ENCODE data around the gene ARHGAP29. TPM values are rescaled to one million over a fixed set of nuclear protein-coding genes. Genes with fewer than 3 reads are reported as not detected.

Gene ARHGAP29
- total RNA-seq, 1 donor from 2014 or later = 2.4 TPM

DNA sequence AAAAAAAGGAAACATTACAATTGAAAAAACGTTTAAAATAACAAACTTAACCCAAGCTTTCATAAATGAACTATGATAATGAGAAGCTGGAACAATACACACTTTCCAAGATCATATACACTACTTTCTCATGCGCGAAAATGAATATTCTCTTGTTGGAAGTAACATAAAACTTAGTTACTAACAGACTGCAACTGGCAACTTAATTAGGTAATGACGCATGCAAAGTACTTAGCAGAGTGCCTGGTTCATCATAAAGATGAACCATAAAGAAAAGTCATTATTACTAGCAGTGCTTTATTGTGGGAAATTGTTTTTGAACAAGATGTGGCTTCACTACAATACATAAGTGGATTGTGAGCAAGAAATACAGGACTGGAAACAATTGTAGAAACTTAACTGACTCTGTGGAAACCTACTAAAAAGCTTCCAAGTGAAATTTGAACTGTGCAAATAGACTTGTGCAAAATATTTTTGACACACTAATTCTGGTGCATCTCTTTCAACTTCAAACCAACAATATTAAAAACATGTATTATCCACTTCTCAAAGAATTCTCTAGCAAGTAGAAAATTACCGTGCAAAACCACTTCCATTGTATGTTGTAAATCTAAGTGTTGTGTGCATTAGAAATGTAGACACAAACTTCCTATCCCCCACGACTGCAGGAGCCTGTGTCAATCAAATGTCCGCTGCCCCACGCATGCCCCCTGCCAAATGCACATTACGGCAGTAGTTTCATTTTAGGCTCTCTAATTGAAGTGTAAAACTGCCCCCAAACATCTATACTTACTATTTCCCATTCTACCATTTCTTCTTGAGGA, 2.0 kb downstream of the ARHGAP29 start:
- no peak for ATAC-seq

DNA sequence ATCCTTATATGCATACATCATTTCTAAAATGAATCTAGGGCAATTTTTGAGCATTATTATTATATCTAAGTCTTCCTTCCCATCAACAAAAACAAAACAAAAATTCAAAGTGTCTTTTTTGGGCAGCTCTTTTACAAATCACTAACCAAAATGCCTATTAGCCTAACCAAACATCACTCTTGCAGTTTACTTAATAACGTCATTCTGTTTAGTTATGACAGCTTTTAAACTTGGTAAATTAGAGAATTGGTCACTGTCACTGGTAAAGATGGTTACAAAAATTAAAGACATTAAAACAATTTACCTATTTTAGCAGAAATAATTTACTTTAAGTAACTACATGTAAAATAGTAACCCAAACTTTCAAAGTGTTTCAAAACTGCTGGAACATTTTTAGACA, 2.8 kb downstream of the ARHGAP29 start:
- no peak for ATAC-seq

- no peak for ATAC-seq
Observed at GRCh38 chr1:94231746-94232145, 5.6 kb downstream of the ARHGAP29 start.

DNA sequence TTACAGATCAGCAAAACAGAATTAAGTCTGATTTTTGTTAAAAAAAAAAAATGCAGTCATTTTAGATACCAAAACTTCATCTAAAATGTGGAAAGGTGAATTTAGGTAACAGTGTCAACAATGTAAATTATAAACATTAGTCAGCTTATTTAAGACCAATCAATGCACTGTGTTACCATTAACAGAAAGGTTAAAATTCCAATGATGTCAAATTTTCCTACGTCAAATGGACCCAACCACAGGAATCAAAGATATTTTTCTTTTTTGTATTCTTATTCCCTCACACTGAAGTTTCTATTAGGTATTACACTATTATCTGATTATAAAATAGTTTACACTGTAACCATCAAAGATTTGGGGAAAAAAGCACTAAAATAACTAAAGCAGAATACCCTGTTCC, 6.5 kb downstream of the ARHGAP29 start:
- ATAC-seq = no peak

GRCh38 chr1:94228640-94229375, 8.6 kb downstream of the ARHGAP29 start:
- ATAC-seq = no peak

DNA sequence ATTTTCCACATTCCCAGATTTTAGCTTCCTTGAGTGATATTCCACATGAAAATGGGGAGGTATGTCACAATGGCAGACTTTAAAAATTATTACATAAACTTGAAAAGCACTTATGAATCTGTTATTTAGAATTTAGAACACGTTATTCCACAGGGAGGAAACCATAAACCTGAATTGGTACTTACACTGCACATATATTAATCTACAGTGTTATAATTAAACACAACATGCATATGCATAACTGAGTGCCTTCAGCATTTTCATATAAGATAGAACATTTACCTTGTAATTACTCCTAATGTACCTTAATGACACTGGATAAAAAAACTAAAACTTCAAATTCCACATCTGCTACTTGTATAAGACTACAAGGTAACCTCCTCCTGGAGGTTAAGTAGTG, 9.8 kb downstream of the ARHGAP29 start:
- no peak for ATAC-seq

- ATAC-seq = no peak
Observed at GRCh38 chr1:94225845-94226244, 11.5 kb downstream of the ARHGAP29 start.

DNA sequence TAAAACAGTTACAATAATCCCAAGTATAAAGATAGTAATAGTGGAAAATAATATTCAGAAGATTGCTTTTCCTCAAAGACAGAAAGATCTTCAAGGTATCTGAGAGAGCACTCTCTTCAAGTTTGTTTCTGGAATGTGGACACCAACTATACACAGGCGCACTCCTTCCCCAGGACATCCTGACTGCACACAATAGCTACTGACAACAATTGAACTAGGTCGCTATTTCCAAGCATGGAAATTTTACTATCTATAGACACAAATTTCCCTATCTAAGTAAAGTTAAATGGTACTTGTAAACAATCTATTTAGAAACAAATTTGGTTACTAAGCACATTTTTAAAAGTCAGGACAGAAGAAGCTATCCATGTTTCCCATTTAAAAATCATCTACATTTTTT, 19.1 kb downstream of the ARHGAP29 start:
- no peak for ATAC-seq

DNA sequence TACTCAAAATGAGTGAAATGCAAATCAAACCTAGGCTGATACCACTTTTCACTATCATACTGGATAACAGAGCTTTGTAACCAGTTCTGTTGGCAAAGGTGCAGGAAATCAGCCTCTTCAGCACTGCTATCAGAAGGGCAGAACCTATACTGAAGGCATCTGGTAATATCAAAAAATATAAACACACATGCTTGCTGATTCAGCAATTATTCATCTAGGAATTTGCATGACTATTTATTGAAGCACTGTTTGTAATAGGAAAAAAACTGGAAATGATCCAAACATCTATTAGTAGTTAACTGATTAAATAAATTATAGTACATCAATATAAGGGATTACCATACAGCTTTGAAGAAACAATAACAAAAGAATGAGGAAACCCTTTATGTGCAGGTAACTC, 21.4 kb downstream of the ARHGAP29 start:
- no peak for ATAC-seq

GRCh38 chr1:94209982-94210381, 27.4 kb downstream of the ARHGAP29 start:
- ATAC-seq = no peak

- no peak for ATAC-seq
Observed at GRCh38 chr1:94209425-94209824, 28.0 kb downstream of the ARHGAP29 start.

- no peak for ATAC-seq
Observed at GRCh38 chr1:94207695-94208094, 29.7 kb downstream of the ARHGAP29 start.

- ATAC-seq = no peak
Observed at GRCh38 chr1:94205639-94206038, 31.7 kb downstream of the ARHGAP29 start.

- ATAC-seq = no peak
Observed at GRCh38 chr1:94202241-94202640, 35.1 kb downstream of the ARHGAP29 start.

GRCh38 chr1:94199398-94199797, 38.0 kb downstream of the ARHGAP29 start:
- ATAC-seq = no peak

- no peak for ATAC-seq
Observed at GRCh38 chr1:94194079-94194865, 43.1 kb downstream of the ARHGAP29 start.

GRCh38 chr1:94193128-94193527, 44.3 kb downstream of the ARHGAP29 start:
- ATAC-seq = no peak

DNA sequence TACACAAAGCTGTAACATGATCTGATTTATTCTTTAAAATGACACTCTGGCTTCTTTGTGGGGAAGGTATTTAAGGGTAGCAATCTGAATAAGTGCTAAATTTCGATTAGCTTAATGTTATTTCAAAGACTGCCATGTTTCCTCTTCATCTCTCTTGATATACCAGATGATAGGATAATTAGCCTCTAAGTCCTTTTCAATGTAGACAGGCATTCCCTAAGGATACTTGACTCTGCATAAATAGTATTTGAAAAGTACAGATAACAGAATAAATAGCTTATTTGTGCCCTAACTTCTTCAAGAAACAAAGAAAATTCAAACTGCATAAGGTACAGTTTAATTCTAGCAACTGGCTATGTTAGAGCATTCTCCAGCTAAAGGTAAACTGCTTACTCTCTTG, 46.2 kb downstream of the ARHGAP29 start:
- ATAC-seq = no peak

DNA sequence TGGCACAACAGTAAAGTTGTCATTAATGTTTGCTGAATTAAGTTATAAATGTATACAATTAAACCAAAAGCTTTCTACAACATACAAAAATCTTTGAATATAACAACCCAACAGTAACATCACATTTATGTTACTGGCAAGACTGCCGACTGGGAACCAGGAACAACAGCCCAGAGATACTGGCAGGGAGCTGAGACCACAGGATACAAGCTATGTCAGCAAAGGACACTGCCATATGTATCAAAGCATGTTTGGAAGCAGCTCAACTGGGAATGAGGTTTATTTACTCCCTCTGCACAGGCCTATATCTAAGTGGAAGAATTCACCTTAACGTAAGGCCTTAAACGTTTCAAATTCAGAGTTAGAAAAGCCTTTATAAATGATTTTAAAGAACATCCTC, 50.4 kb downstream of the ARHGAP29 start:
- ATAC-seq = no peak

DNA sequence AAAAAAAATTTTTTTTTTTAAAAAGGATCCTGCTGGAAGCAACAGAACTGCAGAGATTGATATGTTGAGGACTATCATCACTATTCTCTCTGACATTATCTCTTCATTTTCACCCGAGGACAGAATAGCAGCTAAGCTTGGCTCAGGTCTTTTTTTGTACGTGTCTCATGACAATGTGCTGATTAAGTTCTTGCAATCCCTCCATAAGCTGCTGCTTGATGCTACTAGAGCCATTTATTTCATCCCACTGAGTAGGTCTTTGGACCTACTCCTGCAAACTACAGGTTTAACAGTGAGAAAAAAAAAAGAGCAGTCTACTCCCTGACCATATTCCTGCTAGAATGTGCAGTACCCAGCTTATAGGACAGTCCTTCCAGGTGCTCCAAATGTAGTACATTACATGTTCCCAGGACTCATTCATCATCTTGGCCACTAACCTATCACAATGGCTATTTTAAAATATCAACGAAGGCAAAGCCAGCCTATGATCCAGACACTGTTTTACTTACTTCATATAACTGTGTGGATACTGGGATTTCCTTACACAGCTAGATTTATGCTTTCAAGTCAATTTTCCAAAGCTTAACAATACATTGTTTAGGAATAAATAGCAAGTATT, 54.1 kb downstream of the ARHGAP29 start:
- ATAC-seq = no peak

- no peak for ATAC-seq
Observed at GRCh38 chr1:94182191-94182590, 55.2 kb downstream of the ARHGAP29 start.

DNA sequence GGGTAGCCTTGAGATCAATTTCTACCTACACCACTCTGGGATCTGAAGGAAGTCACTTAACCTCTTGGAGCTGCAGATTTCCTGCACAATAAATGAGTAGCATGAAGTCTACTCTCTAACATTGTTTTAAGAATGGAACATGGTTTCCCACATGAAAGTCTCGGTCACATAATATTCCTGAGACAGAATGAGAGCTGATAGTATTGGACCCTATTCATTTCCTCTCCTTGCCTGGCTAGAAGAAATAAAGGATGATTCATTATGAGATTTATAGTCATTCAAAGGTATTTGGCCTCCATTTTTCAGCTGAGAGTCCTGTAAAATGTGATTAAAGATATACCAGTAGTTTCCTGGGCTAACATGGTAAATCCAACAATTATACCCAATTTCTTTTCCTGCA, 56.7 kb downstream of the ARHGAP29 start:
- ATAC-seq = no peak

GRCh38 chr1:94178901-94179300, 58.5 kb downstream of the ARHGAP29 start:
- ATAC-seq = no peak

Data from esophagus mucosa (tissue), 1 donor.